ENCODE data around the gene MST1.

MST1 gene

DNA sequence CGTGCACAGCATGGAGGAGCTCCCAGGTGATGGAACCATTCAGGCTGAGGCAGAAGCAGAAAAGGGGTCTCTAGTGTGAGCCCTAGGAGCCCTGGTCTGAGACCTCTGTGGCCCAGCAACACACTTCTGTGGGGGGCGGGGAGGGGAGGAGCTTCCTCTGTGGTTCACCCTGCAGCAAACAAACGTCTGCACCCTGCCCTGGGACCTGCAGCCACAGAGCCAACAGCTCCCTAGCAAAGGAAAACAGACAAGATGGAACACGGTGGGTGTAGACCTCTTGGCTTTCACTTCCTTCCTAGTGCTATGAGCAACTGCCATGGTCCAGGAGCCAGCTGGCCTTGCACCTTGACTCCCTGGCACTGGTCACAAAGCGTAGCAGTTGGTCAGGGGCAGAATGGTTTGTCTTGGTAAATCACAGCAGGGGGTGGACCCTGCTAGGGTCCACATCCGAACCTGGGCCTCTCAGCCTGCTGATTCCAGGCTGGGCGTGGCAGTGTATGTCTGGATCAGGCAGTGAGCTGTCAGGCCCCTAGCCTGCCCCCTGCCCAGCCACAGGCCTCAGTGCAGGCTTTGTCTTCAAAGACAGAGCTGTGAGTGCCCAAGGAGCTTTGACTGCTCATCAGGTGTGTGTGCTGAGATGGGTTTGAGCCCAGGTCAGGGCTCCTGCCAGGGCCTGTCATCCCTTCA is 23.5 kb upstream of the MST1 start:
- TF ChIP-seq, protein P1, sequence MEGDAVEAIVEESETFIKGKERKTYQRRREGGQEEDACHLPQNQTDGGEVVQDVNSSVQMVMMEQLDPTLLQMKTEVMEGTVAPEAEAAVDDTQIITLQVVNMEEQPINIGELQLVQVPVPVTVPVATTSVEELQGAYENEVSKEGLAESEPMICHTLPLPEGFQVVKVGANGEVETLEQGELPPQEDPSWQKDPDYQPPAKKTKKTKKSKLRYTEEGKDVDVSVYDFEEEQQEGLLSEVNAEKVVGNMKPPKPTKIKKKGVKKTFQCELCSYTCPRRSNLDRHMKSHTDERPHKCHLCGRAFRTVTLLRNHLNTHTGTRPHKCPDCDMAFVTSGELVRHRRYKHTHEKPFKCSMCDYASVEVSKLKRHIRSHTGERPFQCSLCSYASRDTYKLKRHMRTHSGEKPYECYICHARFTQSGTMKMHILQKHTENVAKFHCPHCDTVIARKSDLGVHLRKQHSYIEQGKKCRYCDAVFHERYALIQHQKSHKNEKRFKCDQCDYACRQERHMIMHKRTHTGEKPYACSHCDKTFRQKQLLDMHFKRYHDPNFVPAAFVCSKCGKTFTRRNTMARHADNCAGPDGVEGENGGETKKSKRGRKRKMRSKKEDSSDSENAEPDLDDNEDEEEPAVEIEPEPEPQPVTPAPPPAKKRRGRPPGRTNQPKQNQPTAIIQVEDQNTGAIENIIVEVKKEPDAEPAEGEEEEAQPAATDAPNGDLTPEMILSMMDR (IDR thresholded peaks at IDR 0.05): no peak

- TF ChIP-seq, protein P1 (IDR thresholded peaks at IDR 0.05): no peak
These were observed 22.9 kb upstream of the MST1 start for GRCh38 chr3:49712166-49712565.

GRCh38 chr3:49711489-49711888 is 22.2 kb upstream of the MST1 start:
- TF ChIP-seq, protein P1 (IDR thresholded peaks at IDR 0.05): no peak

- TF ChIP-seq, protein P1 (IDR thresholded peaks at IDR 0.05): no peak
These were observed 20.6 kb upstream of the MST1 start for GRCh38 chr3:49709852-49710251.

- TF ChIP-seq, protein P1 (IDR thresholded peaks at IDR 0.05): no peak
These were observed 17.8 kb upstream of the MST1 start for GRCh38 chr3:49707113-49707480.

GRCh38 chr3:49706456-49707112 is 17.3 kb upstream of the MST1 start:
- TF ChIP-seq, protein P1 (IDR thresholded peaks at IDR 0.05): no peak

GRCh38 chr3:49705390-49705960 is 16.2 kb upstream of the MST1 start:
- TF ChIP-seq, protein P1 (IDR thresholded peaks at IDR 0.05): no peak
